Measurements from ENCODE around the gene ADAMTSL2. TPM values are rescaled to one million over a fixed set of nuclear protein-coding genes. Genes with fewer than 3 reads are reported as not detected.

The ADAMTSL2 gene
- total RNA-seq, 1 donor from 2014 or later = 1.3 TPM

GRCh38 chr9:133615186-133615585 is 80.7 kb downstream of the ADAMTSL2 start:
- Mint-ChIP-seq H3K4me3 (ENCODE audit: unreplicated experiment) (no peak overlapping the region), H3K27ac (ENCODE audit: unreplicated experiment) (no peak overlapping the region), H3K4me1 (ENCODE audit: low read depth, unreplicated experiment) (peaks cover 22% of the 10 kb centered on the region), H3K9me3 (ENCODE audit: unreplicated experiment) (peaks cover 10% of the 10 kb centered on the region), H3K36me3 (ENCODE audit: unreplicated experiment) (no peaks in the 10 kb centered on the region), H3K27me3 (ENCODE audit: unreplicated experiment) (peaks cover 9% of the 10 kb centered on the region)
- TF ChIP-seq CTCF (IDR thresholded peaks at IDR 0.05; ENCODE audit: partially characterized antibody, unreplicated experiment) = no peak
- no peak for DNase-seq

DNA sequence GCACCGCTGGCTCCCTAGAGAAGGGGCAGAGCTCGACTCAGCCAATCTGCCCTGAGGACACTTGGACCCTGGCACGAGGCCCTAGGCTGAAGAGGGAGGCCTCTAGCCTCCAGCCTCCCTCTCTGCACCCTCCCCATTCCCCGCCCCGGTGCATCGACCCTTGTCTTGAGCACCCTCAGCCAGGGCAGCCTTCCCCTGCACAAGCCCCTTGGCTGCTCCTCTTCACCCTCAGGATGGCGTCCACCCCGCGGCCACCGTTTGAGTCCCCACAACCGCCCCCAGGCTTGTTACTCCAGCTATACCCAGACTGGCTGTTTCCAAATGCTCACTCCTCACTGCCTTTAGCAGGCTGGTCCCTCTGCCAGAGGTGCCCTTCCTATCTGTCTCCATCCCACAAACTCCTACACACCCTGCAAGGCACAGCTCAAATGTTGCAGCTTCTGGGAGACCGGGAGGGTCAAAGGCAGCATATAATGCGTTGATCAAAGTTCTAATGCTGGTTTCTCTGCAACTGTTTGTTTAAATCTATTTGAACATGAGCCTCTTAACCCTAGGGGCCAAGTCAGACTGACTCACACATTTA is 81.2 kb downstream of the ADAMTSL2 start:
- Mint-ChIP-seq H3K27me3 (ENCODE audit: unreplicated experiment) (peaks cover 6% of the 10 kb centered on the region), H3K27ac (ENCODE audit: unreplicated experiment) (no peak overlapping the region), H3K36me3 (ENCODE audit: unreplicated experiment) (no peaks in the 10 kb centered on the region), H3K4me1 (ENCODE audit: low read depth, unreplicated experiment) (peaks cover 19% of the 10 kb centered on the region), H3K4me3 (ENCODE audit: unreplicated experiment) (no peak overlapping the region), H3K9me3 (ENCODE audit: unreplicated experiment) (peaks cover 8% of the 10 kb centered on the region)
- DNase-seq = no peak
- no peak for TF ChIP-seq CTCF (IDR thresholded peaks at IDR 0.05; ENCODE audit: partially characterized antibody, unreplicated experiment)

DNA sequence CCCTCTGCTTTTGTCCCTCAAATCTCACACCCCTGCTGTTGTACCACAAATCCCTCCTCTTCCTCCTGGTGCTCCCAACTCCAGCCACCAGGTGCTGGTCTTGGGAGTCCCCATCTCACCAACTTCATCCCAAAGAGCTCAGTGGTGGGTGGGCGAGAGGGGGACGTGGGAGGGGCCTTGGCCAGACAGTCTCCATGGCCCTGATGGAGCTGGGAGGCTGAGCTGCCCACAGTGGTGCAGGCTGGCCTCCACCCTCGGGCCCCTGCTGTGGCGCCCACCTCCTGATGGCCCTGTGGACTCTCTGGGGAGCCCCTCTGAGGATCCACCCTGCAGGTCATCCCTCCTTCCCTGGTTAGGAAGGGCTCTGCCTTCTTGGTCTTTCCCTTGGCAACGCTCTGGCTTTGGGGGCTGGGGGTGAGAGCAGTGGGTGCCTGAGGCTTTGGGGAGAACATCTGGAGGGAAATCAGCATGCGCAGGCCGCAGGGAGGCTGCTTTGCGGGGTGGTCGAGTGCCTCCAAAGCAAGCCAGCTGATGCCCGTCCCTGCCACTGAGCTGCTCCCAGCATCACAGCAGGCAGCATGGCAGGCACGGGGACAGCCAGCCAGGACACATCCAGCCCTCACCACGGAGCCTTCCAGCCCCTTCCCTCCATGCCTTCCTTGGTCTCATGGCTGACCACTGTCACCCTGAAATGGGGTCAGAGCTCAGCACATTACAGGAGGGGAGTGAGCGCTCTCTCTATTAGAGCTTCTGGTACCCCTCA is 82.3 kb downstream of the ADAMTSL2 start:
- TF ChIP-seq CTCF (IDR thresholded peaks at IDR 0.05; ENCODE audit: partially characterized antibody, unreplicated experiment) = no peak
- Mint-ChIP-seq H3K36me3 (ENCODE audit: unreplicated experiment) (no peaks in the 10 kb centered on the region), H3K4me3 (ENCODE audit: unreplicated experiment) (no peak overlapping the region), H3K4me1 (ENCODE audit: low read depth, unreplicated experiment) (peaks cover 10% of the 10 kb centered on the region), H3K27ac (ENCODE audit: unreplicated experiment) (no peak overlapping the region), H3K9me3 (ENCODE audit: unreplicated experiment) (peaks cover 6% of the 10 kb centered on the region), H3K27me3 (ENCODE audit: unreplicated experiment) (peaks cover 6% of the 10 kb centered on the region)
- DNase-seq = no peak

- H3K27me3 Mint-ChIP-seq (ENCODE audit: unreplicated experiment) = peaks cover 9% of the 10 kb centered on the region
- no peak for DNase-seq
- H3K27ac Mint-ChIP-seq (ENCODE audit: unreplicated experiment) = no peak overlapping the region
- peaks cover 6% of the 10 kb centered on the region for H3K9me3 Mint-ChIP-seq (ENCODE audit: unreplicated experiment)
- peaks cover 7% of the 10 kb centered on the region for H3K4me1 Mint-ChIP-seq (ENCODE audit: low read depth, unreplicated experiment)
- H3K4me3 Mint-ChIP-seq (ENCODE audit: unreplicated experiment) = no peak overlapping the region
- no peak for TF ChIP-seq CTCF (IDR thresholded peaks at IDR 0.05; ENCODE audit: partially characterized antibody, unreplicated experiment)
- H3K36me3 Mint-ChIP-seq (ENCODE audit: unreplicated experiment) = no peaks in the 10 kb centered on the region
Measured at GRCh38 chr9:133618726-133619125, 84.2 kb downstream of the ADAMTSL2 start.

- no peak for TF ChIP-seq CTCF (IDR thresholded peaks at IDR 0.05; ENCODE audit: partially characterized antibody, unreplicated experiment)
- H3K36me3 Mint-ChIP-seq (ENCODE audit: unreplicated experiment) = peaks cover 3% of the 10 kb centered on the region
- peaks cover 6% of the 10 kb centered on the region for H3K4me1 Mint-ChIP-seq (ENCODE audit: low read depth, unreplicated experiment)
- peaks cover 6% of the 10 kb centered on the region for H3K9me3 Mint-ChIP-seq (ENCODE audit: unreplicated experiment)
- peaks cover 9% of the 10 kb centered on the region for H3K27me3 Mint-ChIP-seq (ENCODE audit: unreplicated experiment)
- H3K27ac Mint-ChIP-seq (ENCODE audit: unreplicated experiment) = no peak overlapping the region
- DNase-seq = no peak
- H3K4me3 Mint-ChIP-seq (ENCODE audit: unreplicated experiment) = no peak overlapping the region
Measured at GRCh38 chr9:133619791-133620190, 85.3 kb downstream of the ADAMTSL2 start.

Data from glutamatergic neuron (in vitro differentiated cells).